HepG2 (cell line): ENCODE results near the gene CIBAR2. TPM values are rescaled to one million over a fixed set of nuclear protein-coding genes. Genes with fewer than 3 reads are reported as not detected.
A peak's percentile ranks its signal among the peaks of the same experiment; 100 is the strongest.

Experiments used
- HCFC1 ChIP-seq: fragments of 150-350 bp; IDR thresholded peaks from 2 replicates; pipeline ENCODE4 v1.6.1; 2014; ENCODE audit warnings: low read depth, low read length
- HINFP ChIP-seq: sonication (generic); formaldehyde crosslinking; IDR thresholded peaks from 2 replicates; pipeline ENCODE4 v1.4.0; 2020; ENCODE audit warnings: low read depth, mild to moderate bottlenecking, missing genetic modification reagents
- HNF4G ChIP-seq, 2 experiments: sonication (generic) in 1 of 2; formaldehyde crosslinking in 1 of 2; IDR thresholded peaks; 2 replicates each; pipeline versions ENCODE4 v1.4.0 to v1.6.1; 2011 to 2020; ENCODE audit warnings: borderline replicate concordance in 2 of 2, low read depth in 2 of 2, mild to moderate bottlenecking in 2 of 2, low read length in 1 of 2, missing genetic modification reagents in 1 of 2, moderate library complexity in 1 of 2
- HOXD1 ChIP-seq: sonication (generic); formaldehyde crosslinking; IDR thresholded peaks from 2 replicates; pipeline ENCODE4 v1.5.0; 2020; ENCODE audit warnings: missing genetic modification reagents
- NR2F6 ChIP-seq, 2 experiments: IDR thresholded peaks; 2 replicates each; pipeline ENCODE4 v1.6.1; 2016; ENCODE audit warnings: antibody characterized with exemption in 1 of 2, mild to moderate bottlenecking in 1 of 2
- PLSCR1 ChIP-seq: sonication (generic); formaldehyde crosslinking; IDR thresholded peaks from 2 replicates; pipeline ENCODE4 v1.5.0; 2020; ENCODE audit warnings: missing genetic modification reagents, mild to moderate bottlenecking, borderline replicate concordance
- SMAD3 ChIP-seq: sonication (generic); formaldehyde crosslinking; IDR thresholded peaks from 2 replicates; pipeline ENCODE4 v1.4.0; 2020; ENCODE audit warnings: missing genetic modification reagents
- TGIF2 ChIP-seq: IDR thresholded peaks from 2 replicates; pipeline ENCODE4 v1.6.1; 2016; ENCODE audit warnings: control low read depth, missing compliant biosample characterization
- THAP7 ChIP-seq: sonication (generic); formaldehyde crosslinking; IDR thresholded peaks from 2 replicates; pipeline ENCODE4 v1.8.1; 2023; ENCODE audit warnings: mild to moderate bottlenecking, missing genetic modification reagents
- ZBTB37 ChIP-seq: sonication (generic); formaldehyde crosslinking; IDR thresholded peaks from 2 replicates; pipeline ENCODE4 v1.4.0; 2020; ENCODE audit warnings: mild to moderate bottlenecking, missing genetic modification reagents
- ZBTB7B ChIP-seq: sonication (generic); formaldehyde crosslinking; IDR thresholded peaks from 2 replicates; pipeline ENCODE4 v1.4.0; 2020; ENCODE audit warnings: missing genetic modification reagents
- ZFP41 ChIP-seq: sonication (generic); formaldehyde crosslinking; IDR thresholded peaks from 2 replicates; pipeline ENCODE4 v1.4.0; 2020; ENCODE audit warnings: mild to moderate bottlenecking, missing genetic modification reagents, borderline replicate concordance
- ZMYM4 ChIP-seq: sonication (generic); formaldehyde crosslinking; IDR thresholded peaks from 2 replicates; pipeline ENCODE4 v1.8.1; 2023; ENCODE audit warnings: mild to moderate bottlenecking, missing genetic modification reagents
- ZNF362 ChIP-seq: sonication (generic); formaldehyde crosslinking; IDR thresholded peaks from 2 replicates; pipeline ENCODE4 v1.4.0; 2020; ENCODE audit warnings: missing genetic modification reagents, mild to moderate bottlenecking, borderline replicate concordance
- polyA plus RNA-seq, 8 experiments: library from polyadenylated mRNA; depleted of rRNA in 3 of 8; stranded (reverse) in 7 of 8; unstranded in 1 of 8; fragments of >200 nt; fragmentation: Illumina TruSeq in 4 of 8; extraction: Trizol in 4 of 8; gene quantifications; 2 replicates each; pipeline versions ENCODE4 v1.2.1 to v1.2.3, GENCODE V29; 2011 to 2016; ENCODE audit warnings: low read depth in 4 of 8, missing spikeins in 1 of 8, mixed read lengths in 1 of 8; ENCODE audit not compliant: insufficient read depth in 1 of 8
- total RNA-seq, 5 experiments: library from RNA; depleted of rRNA; stranded (reverse); fragments of >200 nt; fragmentation: Illumina TruSeq; extraction: Trizol; gene quantifications; 2 replicates each; pipeline ENCODE4 v1.2.3, GENCODE V29; 2016; ENCODE audit warnings: low read depth in 1 of 5

CIBAR2 gene
- total and polyA plus RNA-seq, 2 of the 13 experiments (the other 11 are each of a cell fraction or from before 2014, with no cell fraction given) = not detected

GRCh38 chr16:85142771-85143211 is 30.5 kb upstream of the CIBAR2 start (continued):
- TF ChIP-seq SMAD3 (CRISPR knock-in tag) (no peak), HCFC1 (no peak), ZNF362 (no peak), PLSCR1 (CRISPR knock-in tag) (no peak), ZBTB7B (CRISPR knock-in tag) (peak; percentile 12; the same call in 1 of the 2 replicates), ZMYM4 (CRISPR knock-in tag) (no peak), HOXD1 (CRISPR knock-in tag) (no peak), HNF4G (IDR thresholded peaks at IDR 0.05; ENCODE audit: borderline replicate concordance, low read depth, low read length) (no peak), HNF4G (CRISPR knock-in tag; IDR thresholded peaks at IDR 0.05; ENCODE audit: borderline replicate concordance, low read depth) (no peak), TGIF2 (CRISPR knock-in tag) (peak; percentile 62; the same call in 1 of the 2 replicates), ZFP41 (no peak), HINFP (no peak), NR2F6 (IDR thresholded peaks at IDR 0.05) (no peak), NR2F6 (CRISPR knock-in tag; IDR thresholded peaks at IDR 0.05) (peak; percentile 35; the same call in 1 of the 2 replicates), THAP7 (CRISPR knock-in tag) (no peak), ZBTB37 (CRISPR knock-in tag) (no peak)
- TF ChIP-seq, all 625 proteins: peak for 24
